HCT116 (cell line): ENCODE data around the gene FBXW8. TPM values are rescaled to one million over a fixed set of nuclear protein-coding genes. Genes with fewer than 3 reads are reported as not detected.

ENCODE experiments used
- ATAC-seq: fragments of 200-7000 bp; cut with Tn5 transposase; 2 replicates; pipeline ENCODE4 v1.9.1; 2020; ENCODE audit warnings: mild to moderate bottlenecking, moderate library complexity
- BruUV-seq: library from RNA; stranded (reverse); fragments of 400-500 nt; replicated peaks from 2 replicates; lab custom pipeline; 2021; lab: Mats Ljungman, UMichigan
- CTCF ChIA-PET: fragments of 300-600 bp; sonication (Branson Sonifier 250); formaldehyde crosslinking; loops from one replicate; lab custom pipeline; 2021; ENCODE audit warnings: antibody characterized with exemption; lab: Charles Lee
- POLR2A ChIA-PET: fragments of 300-600, 350-600 bp; sonication (Branson Sonifier 250); formaldehyde crosslinking; loops from one replicate; lab custom pipeline; 2021; ENCODE audit warnings: antibody characterized with exemption; lab: Charles Lee
- RAD21 ChIA-PET, 2 experiments: fragments of 300-600 bp; sonication (Branson Sonifier 250); formaldehyde crosslinking; loops; one replicate each; lab custom pipeline; 2023; ENCODE audit warnings: low total read pairs in 2 of 2; ENCODE audit not compliant: uncharacterized antibody in 2 of 2, unreplicated experiment in 2 of 2, low non-redundant PET in 1 of 2; lab: Charles Lee
- DNase-seq: peaks from one replicate; pipeline ENCODE4 v3.0.0-alpha.2; 2010; ENCODE audit warnings: low read depth, low spot score
- H2AFZ ChIP-seq: fragments of 200-600 bp; shearing (Covaris generic), sonication (generic); 2 replicates; pipeline ENCODE4 v1.6.1; 2017; ENCODE audit warnings: low read depth, mixed run types, mixed read lengths, antibody characterized with exemption, low read length; ENCODE audit not compliant: poor library complexity, severe bottlenecking
- H3K27ac ChIP-seq: 2 replicates; pipeline ENCODE4 v1.5.1; 2012; ENCODE audit warnings: low read depth, low read length
- H3K27me3 ChIP-seq: fragments of 200-600 bp; sonication (generic); 2 replicates; pipeline ENCODE4 v1.6.1; 2016; ENCODE audit warnings: mixed run types, low read length, mixed read lengths; ENCODE audit not compliant: insufficient read depth
- H3K36me3 ChIP-seq, 2 experiments: fragments of 200-500 bp in 1 of 2; fragments of 200-600 bp in 1 of 2; sonication (Bioruptor generic) in 1 of 2; sonication (generic) in 1 of 2; 2 replicates each; pipeline versions ENCODE4 v1.5.1 to v1.6.1; 2014 to 2016; ENCODE audit warnings: low read length in 2 of 2, inconsistent platforms in 1 of 2, mixed read lengths in 1 of 2, mixed run types in 1 of 2; ENCODE audit not compliant: insufficient read depth in 2 of 2, control insufficient read depth in 1 of 2
- H3K4me1 ChIP-seq, 2 experiments: fragments of 200-600 bp in 1 of 2; sonication (generic) in 1 of 2; 2 replicates each; pipeline versions ENCODE4 v1.5.1 to v1.6.1; 2012 to 2017; ENCODE audit warnings: low read length in 2 of 2, inconsistent platforms in 1 of 2, mild to moderate bottlenecking in 1 of 2, mixed read lengths in 1 of 2, mixed run types in 1 of 2, moderate library complexity in 1 of 2; ENCODE audit not compliant: insufficient read depth in 2 of 2, control insufficient read depth in 1 of 2
- H3K4me2 ChIP-seq: fragments of 200-600 bp; sonication (generic); 2 replicates; pipeline ENCODE4 v1.6.1; 2017; ENCODE audit warnings: mixed run types, low read length, mixed read lengths
- H3K4me3 ChIP-seq, 2 experiments: fragments of 200-600 bp in 1 of 2; sonication (generic) in 1 of 2; replicated peaks in 1 of 2; 2 replicates each; pipeline ENCODE4 v1.5.1; 2011 to 2016; ENCODE audit warnings: low read length in 2 of 2, control low read depth in 1 of 2, low read depth in 1 of 2, mild to moderate bottlenecking in 1 of 2, mixed read lengths in 1 of 2, mixed run types in 1 of 2
- H3K79me2 ChIP-seq: fragments of 200-600 bp; sonication (generic); 2 replicates; pipeline ENCODE4 v1.6.1; 2017; ENCODE audit warnings: mild to moderate bottlenecking, mixed run types, low read length, moderate library complexity, mixed read lengths; ENCODE audit not compliant: insufficient read depth
- H3K9ac ChIP-seq: fragments of 200-600 bp; sonication (generic); 2 replicates; pipeline ENCODE4 v1.6.1; 2016; ENCODE audit warnings: low read length, mixed read lengths
- H3K9me2 ChIP-seq: fragments of 200-600 bp; sonication (generic), shearing (Covaris generic); 2 replicates; pipeline ENCODE4 v1.6.1; 2017; ENCODE audit warnings: mixed run types, mild to moderate bottlenecking, moderate library complexity; ENCODE audit not compliant: insufficient read depth
- H3K9me3 ChIP-seq, 2 experiments: fragments of 200-500 bp in 1 of 2; fragments of 200-600 bp in 1 of 2; sonication (Bioruptor generic) in 1 of 2; sonication (generic) in 1 of 2; 2 replicates each; pipeline ENCODE4 v1.6.1; 2014 to 2017; ENCODE audit warnings: low read length in 2 of 2, mixed read lengths in 2 of 2, inconsistent platforms in 1 of 2, low read depth in 1 of 2, mild to moderate bottlenecking in 1 of 2, mixed run types in 1 of 2, moderate library complexity in 1 of 2; ENCODE audit not compliant: control insufficient read depth in 1 of 2, insufficient read depth in 1 of 2
- H4K20me1 ChIP-seq: fragments of 200-600 bp; sonication (generic), shearing (Covaris generic); 2 replicates; pipeline ENCODE4 v1.6.1; 2017; ENCODE audit warnings: mixed run types, mild to moderate bottlenecking, moderate library complexity; ENCODE audit not compliant: insufficient read depth
- CEBPB ChIP-seq: IDR thresholded peaks from 2 replicates; pipeline ENCODE4 v1.6.1; 2012; ENCODE audit warnings: low read depth
- EGR1 ChIP-seq: IDR thresholded peaks from 2 replicates; pipeline ENCODE4 v1.6.1; 2012; ENCODE audit warnings: low read depth
- ELF1 ChIP-seq: IDR thresholded peaks from 2 replicates; pipeline ENCODE4 v1.6.1; 2012; ENCODE audit warnings: low read depth, borderline replicate concordance
- EZH2 ChIP-seq: fragments of 200-600 bp; sonication (generic); IDR thresholded peaks from 2 replicates; pipeline ENCODE4 v1.6.1; 2017; ENCODE audit warnings: antibody characterized with exemption, mixed run types
- EZH2phosphoT487 ChIP-seq: fragments of 200-600 bp; IDR thresholded peaks from 2 replicates; pipeline ENCODE4 v1.6.1; 2018; ENCODE audit warnings: antibody characterized with exemption, borderline replicate concordance
- JUND ChIP-seq: IDR thresholded peaks from 2 replicates; pipeline ENCODE4 v1.6.1; 2012
- POLR2A ChIP-seq: IDR thresholded peaks from 2 replicates; pipeline ENCODE4 v1.7.0; 2011; ENCODE audit warnings: borderline replicate concordance; ENCODE audit not compliant: insufficient read depth, insufficient read length; ENCODE audit errors: extremely low read depth
- POLR2AphosphoS5 ChIP-seq: IDR thresholded peaks from 2 replicates; pipeline ENCODE4 v1.6.1; 2011; ENCODE audit warnings: mild to moderate bottlenecking, low read depth, low read length, moderate library complexity
- RAD21 ChIP-seq: IDR thresholded peaks from 2 replicates; pipeline ENCODE4 v1.6.1; 2012; ENCODE audit warnings: low read depth, mild to moderate bottlenecking
- SIN3A ChIP-seq: IDR thresholded peaks from 2 replicates; pipeline ENCODE4 v1.6.1; 2012; ENCODE audit warnings: low read depth
- SP1 ChIP-seq: IDR thresholded peaks from 2 replicates; pipeline ENCODE4 v1.6.1; 2012; ENCODE audit warnings: low read depth
- SRF ChIP-seq: IDR thresholded peaks from 2 replicates; pipeline ENCODE4 v1.6.1; 2012; ENCODE audit warnings: low read depth
- YY1 ChIP-seq: IDR thresholded peaks from 2 replicates; pipeline ENCODE4 v1.6.1; 2011; ENCODE audit warnings: low read length, low read depth, moderate library complexity, mild to moderate bottlenecking; ENCODE audit not compliant: insufficient replicate concordance; ENCODE audit errors: extremely low read depth
- ZFX ChIP-seq: fragments of 450-650 bp; IDR thresholded peaks from 2 replicates; pipeline ENCODE4 v1.6.1; 2017
- ZNF274 ChIP-seq: fragments of 200-500 bp; sonication (Bioruptor generic); IDR thresholded peaks from 2 replicates; pipeline ENCODE4 v1.6.1; 2014; ENCODE audit warnings: mild to moderate bottlenecking, low read depth, low read length, inconsistent platforms
- intact Hi-C: fragments of 100-400 bp; cut with micrococcal nuclease; formaldehyde crosslinking; loops from 2 replicates; pipeline ENCODE4 v1.10.0; 2022
- total RNA-seq: library from RNA; stranded (reverse); gene quantifications from one replicate; pipeline ENCODE4 v1.2.1, GENCODE V29; 2021; ENCODE audit not compliant: unreplicated experiment
- TF ChIP-seq, protein P1 (sequence below): IDR thresholded peaks from 2 replicates; pipeline ENCODE4 v1.6.1; 2011; ENCODE audit warnings: mild to moderate bottlenecking, low read length, moderate library complexity; ENCODE audit not compliant: insufficient replicate concordance; ENCODE audit errors: extremely low read depth
- TF ChIP-seq, protein P2 (sequence below): IDR thresholded peaks from 2 replicates; pipeline ENCODE4 v1.6.1; 2012
- TF ChIP-seq, protein P3 (sequence below): IDR thresholded peaks from 2 replicates; pipeline ENCODE4 v1.6.1; 2012

FBXW8 gene
- total RNA-seq, 1 experiment from 2014 or later, result 14.6 TPM

DNA sequence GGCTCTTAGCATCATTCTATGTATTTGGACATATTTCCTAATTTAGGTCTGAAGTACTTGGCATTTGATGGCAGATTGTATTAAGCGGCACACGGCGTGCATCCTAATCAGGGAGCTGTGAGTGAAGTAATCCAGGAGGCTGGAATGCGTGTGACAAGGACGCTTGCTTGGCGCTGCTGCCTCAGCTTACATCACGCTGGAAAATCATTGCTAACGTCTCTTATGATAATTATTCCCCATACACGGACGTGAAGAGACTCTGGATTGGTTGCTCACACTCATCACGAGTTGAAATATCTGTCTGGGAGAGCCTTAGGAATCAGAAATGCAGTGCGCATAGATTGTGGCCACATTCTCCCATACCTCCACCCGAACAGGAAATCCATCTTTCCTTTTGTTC, 85.3 kb downstream of the FBXW8 start (continued):
- TF ChIP-seq EGR1, result no peak
- no peak for TF ChIP-seq YY1
- no peak for TF ChIP-seq SIN3A
- TF ChIP-seq ELF1, result no peak
- no peak for TF ChIP-seq RAD21

DNA sequence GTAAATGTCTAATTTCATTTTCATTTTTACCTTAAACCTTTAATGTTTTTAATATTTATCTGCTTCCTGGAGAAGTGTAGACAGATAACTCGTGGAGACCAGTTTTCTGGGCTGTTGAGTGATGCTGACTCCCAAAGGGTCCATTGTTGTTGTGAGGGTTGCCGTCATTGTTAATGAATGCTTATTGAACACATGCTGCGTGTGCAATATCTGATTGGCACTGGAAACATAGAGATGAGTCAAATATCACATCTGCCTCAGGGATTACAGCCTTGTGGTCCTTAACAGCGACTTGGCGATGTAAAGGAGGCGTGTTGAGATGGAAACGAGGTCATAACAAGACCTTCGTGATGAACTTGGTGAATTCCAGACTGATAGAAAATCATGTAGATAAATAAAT, 85.9 kb downstream of the FBXW8 start:
- Histone ChIP-seq H3K9me3 (no peaks in the 10 kb centered on the region), H3K9me2 (no peaks in the 10 kb centered on the region), H3K4me2 (no peak overlapping the region), H2AFZ (no peak overlapping the region), H3K27me3 (no peaks in the 10 kb centered on the region), H3K36me3 (no peaks in the 10 kb centered on the region), H3K79me2 (no peaks in the 10 kb centered on the region), H3K4me1 (no peaks in the 10 kb centered on the region), H4K20me1 (no peaks in the 10 kb centered on the region), H3K27ac (no peak overlapping the region), H3K4me3 (no peak overlapping the region), H3K9ac (no peak overlapping the region)
- intact Hi-C loops, result no loop called here
- TF ChIP-seq ZNF274, result no peak
- TF ChIP-seq SP1, result no peak
- TF ChIP-seq RAD21, result no peak
- no peak for TF ChIP-seq ELF1
- no peak for TF ChIP-seq POLR2AphosphoS5
- no peak for TF ChIP-seq SIN3A
- RAD21 ChIA-PET, result no interaction called here
- POLR2A ChIA-PET, result no interaction called here
- no peak for DNase-seq
- no peak for ATAC-seq
- CTCF ChIA-PET, result no interaction called here
- BruUV-seq, result no TSS peak

DNA sequence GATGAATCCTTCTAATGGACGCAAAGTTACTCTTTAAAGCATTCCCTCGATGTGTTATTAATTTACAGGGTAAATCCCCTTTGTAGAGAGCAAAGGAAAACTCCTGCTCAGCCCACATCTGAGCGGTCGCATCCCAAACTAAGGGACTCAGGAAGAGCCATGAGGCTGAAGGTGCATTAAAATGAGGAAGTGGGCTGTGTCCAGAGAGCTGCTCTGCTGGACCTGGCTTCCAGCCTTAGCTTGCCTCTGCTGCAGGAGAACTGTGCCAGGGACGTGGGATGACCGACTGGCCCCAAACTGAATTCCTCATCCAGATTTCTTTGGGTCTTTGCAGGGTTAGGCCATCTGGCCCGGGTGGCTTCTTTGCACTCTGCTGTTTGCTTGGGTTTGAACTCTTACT, 88.3 kb downstream of the FBXW8 start:
- H3K4me3 ChIP-seq, result no peak overlapping the region
- no peak overlapping the region for H3K9ac ChIP-seq
- CTCF ChIA-PET, result no interaction called here
- no peaks in the 10 kb centered on the region for H3K79me2 ChIP-seq
- no peaks in the 10 kb centered on the region for H3K36me3 ChIP-seq
- H2AFZ ChIP-seq, result no peak overlapping the region
- no peaks in the 10 kb centered on the region for H4K20me1 ChIP-seq
- no peaks in the 10 kb centered on the region for H3K27me3 ChIP-seq
- POLR2A ChIA-PET, result interaction anchor here (0.6 kb wide), 1 partner anchor 96 kb away, joined by 3 read pairs; no protein-coding TSS in a partner anchor
- TF ChIP-seq, protein P1, sequence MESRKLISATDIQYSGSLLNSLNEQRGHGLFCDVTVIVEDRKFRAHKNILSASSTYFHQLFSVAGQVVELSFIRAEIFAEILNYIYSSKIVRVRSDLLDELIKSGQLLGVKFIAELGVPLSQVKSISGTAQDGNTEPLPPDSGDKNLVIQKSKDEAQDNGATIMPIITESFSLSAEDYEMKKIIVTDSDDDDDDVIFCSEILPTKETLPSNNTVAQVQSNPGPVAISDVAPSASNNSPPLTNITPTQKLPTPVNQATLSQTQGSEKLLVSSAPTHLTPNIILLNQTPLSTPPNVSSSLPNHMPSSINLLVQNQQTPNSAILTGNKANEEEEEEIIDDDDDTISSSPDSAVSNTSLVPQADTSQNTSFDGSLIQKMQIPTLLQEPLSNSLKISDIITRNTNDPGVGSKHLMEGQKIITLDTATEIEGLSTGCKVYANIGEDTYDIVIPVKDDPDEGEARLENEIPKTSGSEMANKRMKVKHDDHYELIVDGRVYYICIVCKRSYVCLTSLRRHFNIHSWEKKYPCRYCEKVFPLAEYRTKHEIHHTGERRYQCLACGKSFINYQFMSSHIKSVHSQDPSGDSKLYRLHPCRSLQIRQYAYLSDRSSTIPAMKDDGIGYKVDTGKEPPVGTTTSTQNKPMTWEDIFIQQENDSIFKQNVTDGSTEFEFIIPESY, result no peak
- no peak for TF ChIP-seq JUND
- TF ChIP-seq ZFX, result no peak
- TF ChIP-seq EZH2phosphoT487, result no peak
- TF ChIP-seq CEBPB, result no peak
- no peak for TF ChIP-seq YY1
- TF ChIP-seq SP1, result no peak
- no peak for TF ChIP-seq POLR2A
- TF ChIP-seq POLR2AphosphoS5, result no peak
- TF ChIP-seq RAD21, result no peak
- TF ChIP-seq, protein P2, sequence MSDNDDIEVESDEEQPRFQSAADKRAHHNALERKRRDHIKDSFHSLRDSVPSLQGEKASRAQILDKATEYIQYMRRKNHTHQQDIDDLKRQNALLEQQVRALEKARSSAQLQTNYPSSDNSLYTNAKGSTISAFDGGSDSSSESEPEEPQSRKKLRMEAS, result no peak
- TF ChIP-seq SRF, result no peak
- TF ChIP-seq EZH2, result no peak
- TF ChIP-seq, protein P3, sequence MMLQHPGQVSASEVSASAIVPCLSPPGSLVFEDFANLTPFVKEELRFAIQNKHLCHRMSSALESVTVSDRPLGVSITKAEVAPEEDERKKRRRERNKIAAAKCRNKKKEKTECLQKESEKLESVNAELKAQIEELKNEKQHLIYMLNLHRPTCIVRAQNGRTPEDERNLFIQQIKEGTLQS, result no peak
- no peak overlapping the region for H3K27ac ChIP-seq
- no peaks in the 10 kb centered on the region for H3K9me3 ChIP-seq
- H3K4me2 ChIP-seq, result no peak overlapping the region
- BruUV-seq, result no TSS peak
- intact Hi-C loops, result no loop called here
- no peaks in the 10 kb centered on the region for H3K4me1 ChIP-seq
- RAD21 ChIA-PET, result interaction anchor here in 1 of 2 experiments (0.6 kb wide), 1 partner anchor 34 kb away, joined by 3 read pairs; no protein-coding TSS in a partner anchor
- DNase-seq, result no peak
- ATAC-seq, result no peak
- H3K9me2 ChIP-seq, result no peaks in the 10 kb centered on the region
